NCI-H82 (cell line): ENCODE results near the gene CYB5R4.
A peak's percentile ranks its signal among the peaks of the same experiment; 100 is the strongest.

ENCODE experiments used
- DNase-seq: peaks from one replicate; lab custom pipeline; 2025; lab: John Stamatoyannopoulos, UW

Gene CYB5R4

DNA sequence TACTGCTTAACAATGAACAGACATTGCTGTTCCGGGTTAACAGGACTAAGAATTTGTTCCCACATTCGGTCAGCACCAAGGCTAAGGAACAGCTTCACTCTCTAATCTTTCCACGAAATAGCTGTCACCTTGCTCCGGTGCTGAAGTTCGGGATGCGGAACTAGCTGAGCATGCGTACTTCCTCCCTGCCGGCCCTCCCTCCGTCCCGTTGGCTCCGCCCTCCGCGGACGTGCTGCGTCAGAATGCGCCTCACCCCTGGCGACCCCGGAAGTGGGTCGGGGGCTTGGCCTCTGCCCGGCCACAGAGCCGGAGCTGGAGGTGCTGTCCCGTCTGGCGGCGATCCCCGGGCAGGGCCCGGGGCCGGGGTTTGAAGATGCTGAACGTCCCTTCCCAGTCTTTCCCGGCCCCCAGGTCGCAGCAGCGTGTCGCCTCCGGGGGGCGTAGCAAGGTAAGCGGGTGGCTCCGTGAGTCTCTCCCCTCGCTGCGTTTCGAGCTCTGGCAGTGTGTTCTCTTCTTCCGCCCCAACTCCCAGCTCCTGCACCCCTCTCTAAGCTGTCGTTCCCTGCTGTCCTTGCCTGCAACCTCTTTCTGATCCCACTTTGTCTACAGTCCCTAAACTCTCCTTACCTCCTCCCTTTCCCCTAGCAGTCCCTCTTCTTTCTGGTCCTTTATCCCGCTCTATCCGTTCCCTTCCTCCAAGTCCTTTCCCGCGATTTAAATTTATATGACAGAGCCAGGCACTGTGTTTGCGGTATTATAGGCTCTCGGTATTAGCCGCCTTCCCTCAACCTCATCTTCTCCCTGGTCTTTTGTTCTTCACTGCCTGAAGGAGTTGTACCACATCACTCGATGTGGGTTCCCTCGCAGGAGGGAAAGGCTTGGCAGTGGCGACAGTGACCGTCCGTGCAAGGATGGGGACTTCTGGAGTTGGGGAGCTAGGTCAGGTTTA is at the start of gene CYB5R4:
Gene CYB5R4, plus strand, starts transcription at position 280 of the 949 bp plus-strand sequence. Its CDS starts 94 bp downstream, at position 374.
- peak; percentile 90 for DNase-seq

DNA sequence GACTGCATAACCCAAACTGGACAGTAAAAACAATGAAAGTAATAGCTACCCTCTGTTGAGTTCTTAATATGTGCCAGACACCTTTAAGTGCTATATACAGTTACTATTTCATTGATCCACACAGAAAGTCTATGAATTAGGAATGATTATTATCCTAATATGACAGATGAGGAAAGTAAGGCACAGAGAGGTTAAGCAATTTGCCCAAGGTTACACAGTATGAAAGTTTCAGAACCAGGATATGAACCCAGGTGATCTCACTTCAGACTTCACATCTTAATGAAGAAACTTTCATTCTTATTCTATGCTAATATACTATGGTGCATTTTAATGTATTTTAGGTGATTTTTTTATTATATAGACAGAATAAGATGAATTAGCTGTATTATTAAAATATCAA is 46.9 kb upstream of the CYB5R4 start:
- DNase-seq, result no peak

- DNase-seq, result no peak
Measured at GRCh38 chr6:83815631-83816272, 43.7 kb upstream of the CYB5R4 start.

- DNase-seq, result no peak
Measured at GRCh38 chr6:83822629-83823169, 36.8 kb upstream of the CYB5R4 start.

DNA sequence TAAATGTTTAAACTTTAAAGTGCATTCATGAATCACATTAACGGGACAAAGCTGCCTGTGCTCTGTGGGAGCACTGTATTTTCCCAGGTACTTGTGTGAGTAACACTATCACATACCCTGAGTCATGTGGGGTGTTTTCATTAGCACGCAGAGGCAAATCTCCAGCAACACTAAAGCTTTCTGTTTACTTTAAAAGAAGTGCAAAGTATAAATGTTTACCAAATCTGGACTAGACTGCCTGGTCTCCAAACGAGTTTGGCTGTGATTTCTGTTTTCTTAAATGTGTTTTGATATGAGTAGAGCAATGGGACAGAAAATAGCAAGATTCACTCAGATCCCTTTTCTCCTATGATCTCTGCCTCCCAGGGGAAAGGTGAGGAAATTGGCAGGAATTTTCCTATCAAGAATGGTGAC is 35.1 kb upstream of the CYB5R4 start:
- DNase-seq, result no peak

DNA sequence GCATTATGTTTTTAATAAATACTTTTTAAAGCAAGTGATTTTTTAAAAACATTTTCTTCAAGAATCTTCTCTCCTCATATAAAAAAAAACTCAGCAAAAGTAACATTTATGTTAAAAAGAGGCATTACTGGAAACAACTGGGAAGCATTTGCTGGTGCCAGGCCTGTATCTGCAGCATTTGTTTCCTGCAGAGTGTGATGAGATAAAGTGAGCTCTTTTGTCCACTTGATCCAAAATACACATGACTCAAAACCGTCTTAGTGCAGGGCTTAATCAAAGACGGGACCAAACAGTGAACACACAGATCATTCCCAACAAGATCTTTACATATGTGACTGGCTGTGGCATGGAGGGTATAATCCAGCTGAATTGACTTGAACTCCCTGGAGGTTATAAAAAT is 34.7 kb upstream of the CYB5R4 start:
- DNase-seq, result no peak

- no peak for DNase-seq
Measured at GRCh38 chr6:83827050-83827449, 32.4 kb upstream of the CYB5R4 start.

- DNase-seq, result no peak
Measured at GRCh38 chr6:83838727-83839126, 20.8 kb upstream of the CYB5R4 start.

- no peak for DNase-seq
Measured at GRCh38 chr6:83844170-83844569, 15.3 kb upstream of the CYB5R4 start.

GRCh38 chr6:83846291-83846690 is 13.2 kb upstream of the CYB5R4 start:
- no peak for DNase-seq

DNA sequence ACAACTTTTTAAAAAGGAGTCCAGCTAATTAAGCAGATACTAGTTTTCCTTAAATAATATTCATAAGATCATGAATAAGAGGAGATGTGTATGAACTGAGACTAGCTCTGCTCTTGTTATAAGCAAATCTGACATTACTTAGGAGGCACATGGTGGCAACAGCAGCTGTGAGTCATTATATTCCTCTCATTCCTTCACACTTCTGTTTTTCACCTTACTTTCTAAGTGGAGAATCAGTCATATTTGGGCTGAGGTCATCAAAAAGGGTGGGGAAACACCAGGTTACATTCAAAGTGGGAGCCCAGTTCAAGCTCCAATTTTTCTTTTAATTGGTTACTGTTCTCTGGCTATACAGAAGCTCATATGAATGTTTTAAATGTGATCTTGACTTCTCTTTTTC is 12.3 kb upstream of the CYB5R4 start:
- no peak for DNase-seq

- no peak for DNase-seq
Measured at GRCh38 chr6:83849127-83849526, 10.4 kb upstream of the CYB5R4 start.

DNA sequence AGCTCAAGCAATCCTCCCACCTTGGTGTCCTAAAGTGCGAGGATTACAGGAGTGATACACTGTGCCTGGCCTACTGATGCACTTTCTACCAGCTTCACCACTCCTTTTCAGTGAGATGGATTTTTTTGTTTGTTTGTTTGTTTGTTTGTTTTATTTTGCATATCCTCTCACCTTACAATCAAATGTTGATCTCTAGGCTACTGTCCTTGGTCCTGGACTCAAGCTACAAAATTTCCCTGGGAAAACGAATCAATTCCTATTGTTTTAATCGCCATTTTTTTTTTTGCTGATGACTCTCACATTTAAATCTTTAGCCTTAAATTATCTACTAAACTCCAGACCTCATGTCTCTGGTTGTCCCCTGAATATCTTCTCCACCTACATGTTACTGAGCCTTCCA is 9.9 kb upstream of the CYB5R4 start:
- no peak for DNase-seq

DNA sequence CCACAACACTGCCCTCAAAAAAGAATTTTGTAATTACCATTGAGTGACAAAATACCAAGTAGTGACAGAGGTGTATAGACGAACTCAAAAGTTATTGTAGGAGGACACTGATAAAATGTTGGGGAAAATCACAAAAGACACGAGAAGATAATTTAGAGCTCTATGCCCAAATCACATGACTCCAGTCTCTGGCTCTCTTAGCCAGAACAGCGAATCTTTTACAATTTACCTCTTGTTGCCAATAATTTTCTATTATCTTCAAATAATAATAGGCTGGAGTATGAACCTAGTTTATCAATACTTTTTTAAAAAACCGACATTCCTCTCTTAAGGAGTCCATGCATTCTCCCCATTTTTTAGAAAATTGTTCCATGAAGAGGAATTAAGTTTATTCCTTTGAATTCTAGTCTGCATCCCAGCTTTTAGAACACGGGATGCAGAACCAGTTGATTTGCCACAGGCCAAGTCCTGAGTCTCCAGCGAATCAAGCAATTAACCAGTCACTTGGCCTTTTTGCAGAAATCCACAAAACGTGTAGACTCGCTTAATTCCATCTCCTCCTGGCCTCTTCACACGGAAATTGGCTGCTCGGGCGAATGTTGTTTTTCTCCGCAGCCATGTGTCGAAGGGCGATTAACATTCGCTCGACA is 6.8 kb upstream of the CYB5R4 start:
- no peak for DNase-seq

DNA sequence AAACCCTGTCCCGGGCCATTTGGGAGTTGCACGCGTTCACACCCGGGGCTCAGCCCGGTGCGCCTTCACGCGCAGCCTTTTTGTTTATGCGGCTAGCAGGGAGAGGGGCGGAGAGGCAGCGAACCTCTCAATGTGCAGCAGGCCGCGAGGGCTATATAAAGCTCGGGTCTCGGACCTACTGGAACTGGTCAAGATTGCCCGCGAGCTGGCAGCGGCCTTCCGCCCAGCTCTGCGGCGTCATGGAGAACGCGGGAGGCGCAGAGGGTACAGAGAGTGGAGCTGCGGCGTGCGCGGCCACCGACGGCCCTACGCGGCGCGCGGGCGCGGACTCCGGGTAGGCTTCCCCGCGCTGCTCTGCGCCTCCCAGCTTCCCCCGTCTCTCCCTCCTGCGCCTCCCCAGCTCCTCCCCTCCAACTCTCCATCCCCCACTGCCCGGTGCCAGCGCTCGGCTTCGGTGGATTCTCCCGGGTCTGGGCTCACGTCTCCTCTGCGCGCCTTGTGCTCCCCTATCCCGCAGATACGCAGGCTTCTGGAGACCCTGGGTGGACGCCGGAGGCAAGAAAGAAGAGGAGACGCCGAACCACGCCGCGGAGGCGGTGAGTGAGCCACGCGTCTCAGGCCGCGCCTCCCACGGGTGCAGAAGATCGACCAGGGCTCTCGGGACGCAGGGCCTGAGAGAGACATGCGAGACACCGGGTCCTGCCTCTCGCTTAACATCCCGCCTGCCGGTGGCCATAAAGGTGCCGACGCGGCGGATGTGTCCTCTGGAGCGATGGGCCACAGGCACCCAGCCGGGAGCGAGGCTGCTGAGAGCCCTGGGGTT is 6.1 kb upstream of the CYB5R4 start, which contains the start of gene RIPPLY2:
Gene RIPPLY2, plus strand, starts transcription at position 183 of the 823 bp plus-strand sequence. Its CDS starts 57 bp downstream, at position 240.
- DNase-seq, result peak; percentile 71

DNA sequence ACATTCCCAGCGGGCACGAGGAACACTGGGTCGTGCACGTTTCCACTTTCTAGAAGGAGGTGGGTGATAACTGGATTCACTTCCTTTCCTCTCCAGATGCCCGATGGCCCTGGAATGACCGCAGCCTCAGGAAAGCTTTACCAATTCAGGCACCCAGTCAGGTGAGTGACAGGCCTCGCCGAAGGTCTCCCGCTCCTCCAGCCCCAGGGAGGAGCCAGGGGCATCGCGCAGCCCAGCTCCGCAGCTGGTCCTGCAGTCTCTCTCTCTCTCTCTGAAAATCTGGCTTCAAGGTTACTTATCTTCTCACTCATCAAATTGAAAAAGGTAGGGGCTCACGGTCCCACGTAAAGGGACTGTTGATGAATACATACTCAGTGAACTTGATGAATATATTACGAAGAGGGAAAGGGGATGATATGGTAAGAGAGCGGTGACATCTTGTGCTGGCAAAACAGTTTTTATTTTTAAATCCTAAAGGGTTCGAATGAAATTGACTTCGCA is 5.4 kb upstream of the CYB5R4 start:
- peak; percentile 50 for DNase-seq

DNA sequence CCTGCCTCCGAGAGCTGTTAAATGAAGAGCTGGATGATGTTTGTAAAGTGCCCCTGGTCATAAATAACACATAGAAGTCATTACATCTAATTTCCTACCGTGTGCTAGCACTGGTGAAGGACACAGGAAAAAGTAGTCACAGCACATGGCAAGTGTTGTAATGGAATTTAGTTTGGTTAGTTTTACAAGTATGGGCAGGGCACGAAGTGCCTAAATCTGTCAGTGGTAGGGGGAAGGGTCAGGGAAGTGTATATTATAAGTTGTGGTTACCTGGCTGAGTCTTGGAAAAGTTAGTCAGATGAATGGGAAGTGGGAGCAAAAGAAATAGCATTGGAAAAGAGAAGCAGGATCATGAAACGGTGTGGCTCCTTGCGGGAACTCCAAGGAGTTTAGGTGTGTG is 4.7 kb upstream of the CYB5R4 start:
- DNase-seq, result no peak

DNA sequence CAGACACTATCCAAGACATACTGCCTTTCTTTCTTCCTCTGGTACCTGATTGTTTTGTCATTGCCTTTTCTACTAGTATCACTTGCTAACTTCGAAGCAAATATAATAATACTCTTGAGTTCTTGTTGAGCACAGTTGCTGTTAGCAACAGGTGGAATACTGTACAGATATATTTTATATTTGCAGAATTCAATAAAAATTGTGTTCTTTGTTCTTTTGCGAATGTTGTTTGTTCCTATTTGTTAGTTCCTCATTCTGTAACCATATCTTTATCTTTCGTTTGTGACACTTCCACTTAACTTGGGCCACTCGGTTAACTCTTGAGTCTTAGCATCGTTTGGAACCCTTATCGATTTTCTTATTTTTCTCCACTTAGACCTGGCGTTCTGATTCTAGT is 868 bp downstream of the CYB5R4 start:
- no peak for DNase-seq

DNA sequence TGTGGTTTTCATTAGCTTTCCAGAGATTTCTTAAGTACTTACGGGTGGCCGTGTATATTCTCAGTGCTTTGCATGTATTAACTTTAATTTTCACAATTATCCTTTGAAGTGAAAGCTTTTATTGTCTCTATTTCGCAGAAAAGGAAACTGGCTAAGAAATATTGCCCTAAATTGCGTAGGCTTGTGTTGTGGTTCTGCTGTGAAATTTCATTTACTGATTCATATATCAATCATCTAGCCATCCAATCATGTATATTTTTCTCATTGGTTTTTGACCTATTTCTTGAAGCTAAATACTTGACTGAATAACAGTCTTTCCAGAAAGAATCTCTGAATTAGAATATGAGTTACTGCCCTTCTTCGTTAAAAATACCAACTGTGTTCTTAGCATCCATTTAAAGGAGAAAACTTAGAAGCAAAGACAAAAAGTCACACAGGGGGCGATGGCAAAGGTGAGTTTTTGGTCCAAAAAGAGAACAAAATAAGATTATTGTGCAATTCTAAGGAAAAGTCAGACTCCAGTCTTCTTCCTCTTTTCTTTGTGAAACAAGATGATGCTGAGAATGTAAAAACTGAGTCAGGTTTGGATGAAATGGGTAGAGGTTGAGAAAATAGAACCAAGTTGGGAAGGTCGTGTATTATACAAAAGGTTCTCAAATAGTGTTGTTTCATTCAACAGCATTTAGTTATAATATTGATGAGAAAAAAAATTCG is 1.4 kb downstream of the CYB5R4 start:
- no peak for DNase-seq

DNA sequence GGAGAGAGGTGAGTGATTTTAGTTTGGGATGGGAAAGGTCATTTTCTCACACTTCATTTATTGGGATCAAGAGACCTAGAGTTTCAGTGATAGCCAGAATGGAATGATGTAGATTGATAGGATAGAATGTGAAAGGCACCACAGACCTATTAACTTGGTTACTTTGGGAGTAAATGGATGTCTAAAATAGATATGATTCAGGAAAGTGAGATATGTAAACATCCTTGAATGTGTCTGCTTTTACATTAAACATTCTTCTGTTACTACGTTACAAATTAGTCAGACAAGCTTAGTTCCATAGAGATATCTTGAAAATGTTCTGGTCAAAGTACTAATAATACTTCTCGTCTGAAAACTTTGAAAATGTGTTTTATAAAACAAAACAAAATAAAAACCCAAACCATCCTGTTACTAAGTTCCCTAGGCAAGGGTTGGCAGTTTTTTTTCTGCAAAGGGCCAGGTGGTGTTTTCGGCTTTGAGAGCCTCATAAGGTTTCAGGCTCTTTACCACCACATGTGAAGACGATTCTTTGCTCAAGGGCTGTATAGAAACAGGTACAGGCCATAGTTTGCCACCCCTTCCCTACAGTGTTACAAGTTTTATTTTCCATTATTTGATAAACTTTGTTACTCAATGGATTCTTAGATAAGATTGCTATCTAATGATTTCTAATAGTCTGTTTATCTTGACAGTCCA is 3.4 kb downstream of the CYB5R4 start:
- DNase-seq, result no peak
